Measurements from ENCODE around the gene FGF21. TPM values are rescaled to one million over a fixed set of nuclear protein-coding genes. Genes with fewer than 3 reads are reported as not detected.
A peak's percentile ranks its signal among the peaks of the same experiment; 100 is the strongest.
"Not testable (repeated sequence)": the region's sequence is repeated elsewhere in the genome, so short reads cannot be mapped to it uniquely, and the experiment has no call there.

Gene FGF21
- total RNA-seq, 4 donors from 2014 or later = not detected

GRCh38 chr19:48713864-48714755 lies 41.2 kb upstream of the FGF21 start:
- TF ChIP-seq POLR2A (IDR thresholded peaks at IDR 0.05) = no peak
- no peak for TF ChIP-seq CTCF (IDR thresholded peaks at IDR 0.05)
- no peak for TF ChIP-seq POLR2AphosphoS5 (IDR thresholded peaks at IDR 0.05)
- TF ChIP-seq EP300 (IDR thresholded peaks at IDR 0.05) = no peak
- under 1% methylated on average over 37 of the region's 67 CpGs for WGBS
- Histone ChIP-seq H3K9me3 (no peaks in the 10 kb centered on the region), H3K27ac (peak overlapping the region; percentile 66), H3K4me3 (peak overlapping the region; percentile 56), H3K27me3 (no peaks in the 10 kb centered on the region), H3K36me3 (no peaks in the 10 kb centered on the region), H3K4me1 (peaks cover 40% of the 10 kb centered on the region)
- peak; percentile 99 to 100 for DNase-seq (ENCODE audit: low spot score in 2 of 2)

GRCh38 chr19:48714759-48715675 lies 40.3 kb upstream of the FGF21 start:
- 41% methylated on average over 26 of the region's 26 CpGs for WGBS
- Histone ChIP-seq H3K36me3 (no peaks in the 10 kb centered on the region), H3K9me3 (no peaks in the 10 kb centered on the region), H3K4me1 (peaks cover 46% of the 10 kb centered on the region), H3K4me3 (peak overlapping the region; percentile 56), H3K27me3 (no peaks in the 10 kb centered on the region), H3K27ac (peak overlapping the region; percentile 66)
- TF ChIP-seq EP300 (IDR thresholded peaks at IDR 0.05) (no peak), POLR2A (IDR thresholded peaks at IDR 0.05) (no peak), POLR2AphosphoS5 (IDR thresholded peaks at IDR 0.05) (no peak), CTCF (IDR thresholded peaks at IDR 0.05) (no peak)
- peak in 1 of 2 donors; percentile 76 for DNase-seq (ENCODE audit: low spot score in 2 of 2)

GRCh38 chr19:48715681-48716171 lies 39.6 kb upstream of the FGF21 start:
- 39% methylated on average over 17 of the region's 19 CpGs for WGBS
- Histone ChIP-seq H3K36me3 (no peaks in the 10 kb centered on the region), H3K4me1 (peaks cover 51% of the 10 kb centered on the region), H3K4me3 (peak overlapping the region; percentile 56), H3K27ac (peak overlapping the region; percentile 66), H3K27me3 (no peaks in the 10 kb centered on the region), H3K9me3 (no peaks in the 10 kb centered on the region)
- TF ChIP-seq EP300 (IDR thresholded peaks at IDR 0.05) (no peak), CTCF (IDR thresholded peaks at IDR 0.05) (no peak), POLR2AphosphoS5 (IDR thresholded peaks at IDR 0.05) (no peak), POLR2A (IDR thresholded peaks at IDR 0.05) (no peak)
- peak in 1 of 2 donors; percentile 75 for DNase-seq (ENCODE audit: low spot score in 2 of 2)

- Histone ChIP-seq H3K27ac (peak overlapping the region; percentile 66), H3K36me3 (no peaks in the 10 kb centered on the region), H3K4me3 (peak overlapping the region; percentile 4), H3K27me3 (no peaks in the 10 kb centered on the region), H3K9me3 (no peaks in the 10 kb centered on the region), H3K4me1 (peaks cover 54% of the 10 kb centered on the region)
- no peak for TF ChIP-seq CTCF (IDR thresholded peaks at IDR 0.05)
- TF ChIP-seq POLR2A (IDR thresholded peaks at IDR 0.05) = no peak
- no peak for TF ChIP-seq EP300 (IDR thresholded peaks at IDR 0.05)
- TF ChIP-seq POLR2AphosphoS5 (IDR thresholded peaks at IDR 0.05) = no peak
- 17% methylated on average over 11 of the region's 24 CpGs for WGBS
- DNase-seq (ENCODE audit: low spot score in 2 of 2) = no peak
Observed at GRCh38 chr19:48716562-48717291, 38.6 kb upstream of the FGF21 start.

GRCh38 chr19:48718106-48718505 lies 37.2 kb upstream of the FGF21 start:
- not testable (repeated sequence) for H3K4me3 ChIP-seq; H3K9me3 ChIP-seq; DNase-seq (ENCODE audit: low spot score in 2 of 2); H3K27me3 ChIP-seq; H3K27ac ChIP-seq; H3K36me3 ChIP-seq
- 93% methylated on average over 13 of the region's 13 CpGs for WGBS
- H3K4me1 ChIP-seq = peaks cover 51% of the 10 kb centered on the region
